RWPE2 (cell line): Measurements from ENCODE around the gene VIT.
A peak's percentile ranks its signal among the peaks of the same experiment; 100 is the strongest.

ENCODE experiments used
- ATAC-seq: fragments of 200-7000 bp; cut with Tn5 transposase; 3 replicates; pipeline ENCODE4 v1.9.1; 2021; ENCODE audit warnings: low read depth
- DNase-seq: peaks from one replicate; pipeline ENCODE4 v3.0.0-alpha.2; 2020; ENCODE audit warnings: low spot score
- H3K27ac ChIP-seq: fragments of 450-650 bp; 2 replicates; pipeline ENCODE4 v1.5.1; 2017; ENCODE audit warnings: mild to moderate bottlenecking; ENCODE audit not compliant: poor library complexity, severe bottlenecking
- H3K27me3 ChIP-seq: fragments of 250-450 bp; sonication (Bioruptor Pico); 2 replicates; pipeline ENCODE4 v1.5.1; 2021; ENCODE audit warnings: mild to moderate bottlenecking, moderate library complexity; ENCODE audit not compliant: insufficient read depth, poor library complexity, severe bottlenecking
- H3K36me3 ChIP-seq: fragments of 250-450 bp; sonication (Bioruptor Pico); 2 replicates; pipeline ENCODE4 v1.5.1; 2020; ENCODE audit warnings: low read depth, mild to moderate bottlenecking, moderate library complexity
- H3K4me1 ChIP-seq: fragments of 250-450 bp; sonication (Bioruptor Pico); 2 replicates; pipeline ENCODE4 v1.5.1; 2021; ENCODE audit warnings: mild to moderate bottlenecking, moderate library complexity; ENCODE audit not compliant: insufficient read depth, poor library complexity, severe bottlenecking
- H3K4me3 ChIP-seq: fragments of 250-450 bp; sonication (Bioruptor Pico); 2 replicates; pipeline ENCODE4 v1.5.1; 2021; ENCODE audit warnings: mild to moderate bottlenecking, moderate library complexity; ENCODE audit not compliant: severe bottlenecking
- H3K9me3 ChIP-seq: fragments of 250-450 bp; sonication (Bioruptor Pico); 2 replicates; pipeline ENCODE4 v1.5.1; 2021; ENCODE audit warnings: mild to moderate bottlenecking, moderate library complexity; ENCODE audit not compliant: severe bottlenecking
- TF ChIP-seq, protein P1 (sequence below): fragments of 450-650 bp; IDR thresholded peaks from one replicate; pipeline ENCODE4 v1.5.1; 2017; ENCODE audit warnings: mild to moderate bottlenecking, moderate library complexity; ENCODE audit not compliant: poor library complexity, severe bottlenecking

Gene VIT

DNA sequence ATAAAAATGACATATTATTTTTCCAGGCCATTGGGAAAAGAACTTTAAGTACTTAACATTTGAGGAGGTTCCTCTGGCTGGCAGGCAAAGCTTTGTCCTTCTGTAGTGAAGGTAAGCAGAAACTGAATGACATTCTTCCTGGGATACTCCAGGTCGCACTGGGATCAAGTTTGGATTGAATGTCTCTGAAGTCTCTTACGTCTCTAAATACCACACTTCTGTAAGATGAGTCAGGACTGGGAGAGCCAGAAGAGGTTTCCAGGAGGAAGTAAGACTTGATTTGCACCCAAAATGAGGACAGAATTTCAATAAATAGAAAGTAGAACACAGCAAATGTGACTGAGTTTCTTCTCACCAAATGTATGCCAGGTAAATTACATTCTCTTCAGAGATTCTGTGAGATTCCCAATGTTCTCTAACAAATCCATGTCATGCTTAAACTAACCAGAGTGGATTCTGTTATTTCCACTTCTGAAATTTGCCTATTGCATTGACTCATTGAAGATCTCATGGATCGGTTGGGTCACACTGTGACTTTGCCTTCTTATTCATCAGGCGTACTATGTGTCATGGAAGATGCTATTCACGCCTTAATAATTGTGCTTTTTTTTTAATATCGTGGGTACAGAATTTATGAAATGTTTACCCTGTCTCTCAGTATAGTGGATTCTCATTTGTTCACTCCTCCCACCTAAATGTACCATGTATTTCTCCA, 25.5 kb upstream of the VIT start:
- Histone ChIP-seq H3K4me1 (peaks cover 7% of the 10 kb centered on the region), H3K27me3 (no peaks in the 10 kb centered on the region), H3K4me3 (no peak overlapping the region), H3K27ac (no peak overlapping the region), H3K36me3 (no peaks in the 10 kb centered on the region), H3K9me3 (no peaks in the 10 kb centered on the region)
- ATAC-seq (no peak), DNase-seq (no peak)
- TF ChIP-seq, protein P1, sequence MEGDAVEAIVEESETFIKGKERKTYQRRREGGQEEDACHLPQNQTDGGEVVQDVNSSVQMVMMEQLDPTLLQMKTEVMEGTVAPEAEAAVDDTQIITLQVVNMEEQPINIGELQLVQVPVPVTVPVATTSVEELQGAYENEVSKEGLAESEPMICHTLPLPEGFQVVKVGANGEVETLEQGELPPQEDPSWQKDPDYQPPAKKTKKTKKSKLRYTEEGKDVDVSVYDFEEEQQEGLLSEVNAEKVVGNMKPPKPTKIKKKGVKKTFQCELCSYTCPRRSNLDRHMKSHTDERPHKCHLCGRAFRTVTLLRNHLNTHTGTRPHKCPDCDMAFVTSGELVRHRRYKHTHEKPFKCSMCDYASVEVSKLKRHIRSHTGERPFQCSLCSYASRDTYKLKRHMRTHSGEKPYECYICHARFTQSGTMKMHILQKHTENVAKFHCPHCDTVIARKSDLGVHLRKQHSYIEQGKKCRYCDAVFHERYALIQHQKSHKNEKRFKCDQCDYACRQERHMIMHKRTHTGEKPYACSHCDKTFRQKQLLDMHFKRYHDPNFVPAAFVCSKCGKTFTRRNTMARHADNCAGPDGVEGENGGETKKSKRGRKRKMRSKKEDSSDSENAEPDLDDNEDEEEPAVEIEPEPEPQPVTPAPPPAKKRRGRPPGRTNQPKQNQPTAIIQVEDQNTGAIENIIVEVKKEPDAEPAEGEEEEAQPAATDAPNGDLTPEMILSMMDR = no peak

DNA sequence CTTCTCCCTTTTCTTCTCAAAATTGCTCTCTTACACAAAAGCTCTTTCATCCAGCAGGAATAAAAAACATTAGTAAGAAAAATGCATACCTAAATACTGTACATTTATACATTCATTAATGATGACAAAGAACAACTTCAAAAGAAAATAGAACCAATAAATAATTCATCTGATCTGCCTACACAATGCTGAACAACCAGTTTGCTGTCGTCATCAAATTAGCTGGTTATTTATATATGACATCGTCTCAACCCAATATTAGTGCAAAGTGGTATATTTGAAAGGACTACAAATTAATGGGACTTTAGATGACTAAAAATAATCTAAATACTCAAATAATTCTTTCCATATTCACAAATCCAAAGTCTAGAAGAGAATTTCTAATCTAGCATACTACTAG, 24.8 kb upstream of the VIT start:
- ATAC-seq (no peak), DNase-seq (no peak)
- no peak overlapping the region for H3K4me3 ChIP-seq
- peaks cover 7% of the 10 kb centered on the region for H3K4me1 ChIP-seq
- H3K9me3 ChIP-seq = no peaks in the 10 kb centered on the region
- no peaks in the 10 kb centered on the region for H3K27me3 ChIP-seq
- TF ChIP-seq, protein P1 = no peak
- no peaks in the 10 kb centered on the region for H3K36me3 ChIP-seq
- H3K27ac ChIP-seq = no peak overlapping the region

DNA sequence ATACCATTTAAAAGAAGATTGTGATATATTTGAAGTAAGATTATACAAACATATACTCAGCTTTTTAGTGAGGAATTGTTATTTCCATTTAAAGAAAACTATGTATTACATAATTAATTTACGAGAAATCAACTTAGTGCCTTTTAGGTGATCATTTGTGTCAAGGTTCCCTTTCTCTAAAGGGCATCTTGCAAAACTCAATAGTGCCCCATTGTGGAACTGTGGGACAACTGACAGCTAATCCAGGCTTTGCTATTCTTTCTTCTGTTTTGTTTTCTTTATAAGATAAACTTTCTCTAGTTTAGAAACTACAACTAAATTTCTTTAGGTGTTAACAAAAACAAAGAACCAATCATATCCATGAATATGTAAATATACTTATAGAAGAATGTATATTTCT, 24.3 kb upstream of the VIT start:
- Histone ChIP-seq H3K27ac (no peak overlapping the region), H3K9me3 (no peaks in the 10 kb centered on the region), H3K4me3 (no peak overlapping the region), H3K4me1 (peaks cover 7% of the 10 kb centered on the region), H3K36me3 (no peaks in the 10 kb centered on the region), H3K27me3 (no peaks in the 10 kb centered on the region)
- peak; percentile 60; the same call in 2 of the 3 replicates for ATAC-seq
- no peak for DNase-seq
- TF ChIP-seq, protein P1 = peak; percentile 80

DNA sequence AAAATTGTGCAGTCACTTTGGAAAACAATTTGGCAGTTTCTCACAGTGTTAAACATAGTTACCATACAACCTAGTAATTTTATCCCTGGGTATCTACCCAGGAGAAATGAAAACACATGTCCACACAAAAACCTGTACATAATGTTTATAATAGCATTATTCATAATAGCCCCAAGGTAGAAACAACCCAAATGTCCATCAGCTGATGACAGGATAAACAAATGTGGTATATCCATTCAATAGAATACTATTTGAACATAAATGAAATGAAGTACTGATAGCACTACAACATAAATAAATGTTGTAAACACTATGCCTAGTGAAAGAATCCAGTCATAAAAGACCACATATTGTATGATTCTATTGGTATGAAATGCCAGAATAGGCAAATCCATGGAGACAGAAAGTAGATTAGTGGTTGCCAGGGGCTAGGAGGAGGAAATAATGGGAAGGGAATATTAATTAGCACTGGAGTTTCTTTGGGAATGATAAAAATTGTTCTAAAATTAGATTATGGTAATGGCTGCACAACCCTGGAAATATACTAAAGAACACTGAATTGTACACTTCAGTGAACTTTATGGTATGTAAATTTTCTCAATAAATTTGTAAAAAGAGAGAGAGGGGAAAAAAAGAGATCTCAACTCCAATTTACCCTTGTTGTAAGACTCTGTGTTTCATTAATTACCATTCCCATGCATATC, 20.8 kb upstream of the VIT start:
- H3K36me3 ChIP-seq = no peaks in the 10 kb centered on the region
- no peaks in the 10 kb centered on the region for H3K9me3 ChIP-seq
- H3K4me1 ChIP-seq = peaks cover 7% of the 10 kb centered on the region
- DNase-seq (no peak), ATAC-seq (no peak)
- TF ChIP-seq, protein P1 = no peak
- no peak overlapping the region for H3K4me3 ChIP-seq
- H3K27me3 ChIP-seq = no peaks in the 10 kb centered on the region
- no peak overlapping the region for H3K27ac ChIP-seq

DNA sequence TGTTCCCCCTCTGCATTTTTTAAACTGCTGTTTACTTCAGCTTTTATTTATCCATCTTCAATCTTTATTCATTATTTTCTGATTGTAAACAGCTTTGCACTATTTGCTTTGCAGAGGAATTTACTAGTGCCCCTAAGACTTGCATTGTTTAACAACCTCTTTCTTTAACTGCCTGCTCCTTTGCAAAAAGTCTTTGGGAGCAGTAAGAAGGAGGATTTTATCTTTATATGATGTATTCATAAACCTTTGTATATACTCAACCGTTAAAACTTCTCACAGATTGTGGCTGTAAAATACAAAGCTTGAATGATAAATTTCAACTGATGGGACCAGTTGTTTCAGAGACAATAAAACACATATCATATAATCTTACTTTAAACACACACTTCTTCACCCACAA, 20.1 kb upstream of the VIT start:
- TF ChIP-seq, protein P1 = no peak
- no peaks in the 10 kb centered on the region for H3K9me3 ChIP-seq
- no peak overlapping the region for H3K4me3 ChIP-seq
- no peak for DNase-seq
- ATAC-seq = no peak
- no peak overlapping the region for H3K27ac ChIP-seq
- H3K36me3 ChIP-seq = no peaks in the 10 kb centered on the region
- H3K27me3 ChIP-seq = no peaks in the 10 kb centered on the region
- H3K4me1 ChIP-seq = peaks cover 7% of the 10 kb centered on the region
